Activated CD8-positive, alpha-beta memory T cell treated with anti-CD3 and anti-CD28 coated beads for 1 hour (primary cell): Measurements from ENCODE around the gene HGFAC.

ENCODE experiments used
- DNase-seq, 2 donors: peaks; one replicate each; pipeline ENCODE4 v3.0.0-alpha.2; 2020; ENCODE audit warnings: low read depth in 1 of 2; ENCODE audit errors: extremely low read depth in 1 of 2

The HGFAC gene

GRCh38 chr4:3484057-3484973 is 42.5 kb downstream of the HGFAC start:
- no peak for DNase-seq

DNA sequence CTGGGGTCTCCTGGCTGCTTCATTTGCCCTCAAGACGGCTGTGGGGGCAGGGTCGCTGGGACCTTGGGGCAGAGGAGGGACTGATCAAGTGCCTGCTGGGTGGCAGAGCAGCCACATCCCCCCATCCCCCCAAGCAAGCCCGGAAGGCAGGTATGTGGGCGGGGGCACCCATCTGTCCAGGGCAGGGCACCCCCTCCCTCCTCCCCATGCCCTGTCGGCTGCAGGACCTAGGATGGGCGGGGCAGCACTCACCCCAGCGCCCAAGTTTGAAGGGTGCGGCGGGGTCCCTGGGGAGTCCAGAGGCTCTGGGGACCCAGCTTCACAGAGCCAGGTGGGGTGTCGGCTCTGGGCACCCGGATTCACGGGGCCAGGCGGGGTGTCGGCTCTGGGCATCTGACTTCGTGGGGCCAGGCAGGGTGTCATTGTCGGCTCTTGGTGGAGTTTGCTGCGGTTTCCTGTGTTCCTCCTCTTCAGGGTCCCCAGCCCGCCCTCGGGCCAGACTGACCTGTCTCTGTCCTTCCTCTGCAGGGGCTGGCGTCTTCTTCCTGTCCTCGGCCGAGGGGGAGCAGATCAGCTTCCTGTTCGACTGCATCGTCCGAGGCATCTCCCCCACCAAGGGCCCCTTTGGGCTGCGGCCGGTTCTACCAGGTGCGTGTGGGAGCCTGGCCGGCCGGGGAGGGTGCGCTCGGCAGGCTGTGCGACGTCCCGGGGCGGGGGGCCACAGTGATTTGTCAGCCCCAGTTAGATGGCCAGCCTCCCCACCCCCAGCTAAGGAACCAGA is 43.4 kb downstream of the HGFAC start:
- no peak for DNase-seq

DNA sequence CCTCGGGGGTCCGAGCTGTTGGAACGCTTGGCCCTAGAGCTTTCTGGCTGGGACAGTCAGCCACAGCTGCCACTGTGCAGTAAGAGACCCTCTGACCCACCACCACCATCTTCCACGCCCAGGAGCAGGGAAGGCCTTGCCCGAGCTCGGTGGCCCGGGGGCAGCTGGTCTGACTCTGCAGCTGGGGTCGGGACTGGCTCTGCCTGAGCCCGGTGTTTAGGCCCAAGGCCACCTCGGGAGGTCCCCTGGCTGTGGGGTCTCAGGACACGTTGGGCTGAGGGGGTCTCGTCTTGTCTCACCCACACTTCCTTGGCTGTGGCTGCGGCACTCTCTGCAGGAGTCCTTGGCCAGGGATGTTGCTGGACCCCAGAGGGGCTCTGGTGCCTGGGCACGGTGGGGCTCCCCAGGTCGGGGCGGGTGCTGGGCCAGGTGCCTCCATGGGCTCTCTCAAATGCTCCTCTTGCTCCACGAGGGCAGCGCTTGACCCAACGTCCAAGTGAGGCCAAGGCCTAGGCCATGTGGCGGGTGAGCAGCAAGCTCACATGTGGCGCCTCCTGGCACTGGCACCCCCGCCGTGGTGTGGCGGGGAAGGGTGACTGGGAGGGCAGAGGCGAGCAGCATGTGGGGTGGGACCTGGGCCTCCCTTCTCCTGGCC is 44.2 kb downstream of the HGFAC start:
- DNase-seq: no peak

- DNase-seq: no peak
These were observed 45.1 kb downstream of the HGFAC start for GRCh38 chr4:3486541-3487540.

DNA sequence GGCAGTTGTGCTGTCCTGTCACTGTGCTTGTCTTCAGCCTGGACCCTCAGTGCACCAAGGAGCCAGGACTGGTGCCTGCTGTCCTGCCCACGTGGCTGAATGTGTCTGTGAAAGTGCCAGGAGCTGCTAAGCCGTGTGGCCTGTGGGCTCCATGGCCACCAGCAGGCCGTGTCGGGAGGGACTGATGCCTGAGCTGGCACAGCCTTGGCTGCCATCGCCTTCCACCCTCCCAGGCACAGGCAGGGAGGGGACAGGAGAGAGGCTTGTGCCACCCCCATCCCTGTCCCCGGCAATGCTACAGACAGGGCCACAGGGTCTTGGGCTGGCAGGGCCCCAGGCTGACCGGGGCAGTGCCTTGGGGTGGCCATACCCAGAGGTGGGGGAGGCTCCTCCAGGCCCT is 46.1 kb downstream of the HGFAC start:
- no peak for DNase-seq

- no peak for DNase-seq
These were observed 47.1 kb downstream of the HGFAC start for GRCh38 chr4:3488820-3489219.

DNA sequence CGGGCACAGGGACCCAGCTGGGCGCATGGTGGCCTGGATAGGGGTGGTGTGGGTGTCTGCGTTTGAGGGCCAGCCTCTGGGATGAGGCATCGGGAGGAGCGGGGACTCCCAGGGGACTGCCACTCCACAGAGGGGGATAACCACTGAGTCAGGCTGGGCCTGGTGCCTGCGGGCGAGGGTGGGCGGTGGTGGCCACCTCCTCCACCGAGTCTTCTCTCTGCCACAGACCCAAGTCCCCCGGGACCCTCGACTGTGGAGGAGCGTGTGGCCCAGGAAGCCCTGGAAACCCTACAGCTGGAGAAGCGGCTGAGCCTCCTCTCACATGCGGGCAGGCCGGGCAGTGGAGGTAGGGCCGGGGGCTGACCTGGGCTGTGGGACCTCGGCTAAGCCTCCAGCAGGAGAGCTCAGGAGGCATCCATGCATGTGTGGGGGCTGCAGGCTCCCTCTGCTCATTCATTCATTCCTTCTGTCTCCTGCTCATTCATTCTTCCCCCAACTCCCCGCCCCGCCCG is 47.7 kb downstream of the HGFAC start:
- DNase-seq: no peak

GRCh38 chr4:3491681-3492405 is 50.1 kb downstream of the HGFAC start:
- no peak for DNase-seq

DNA sequence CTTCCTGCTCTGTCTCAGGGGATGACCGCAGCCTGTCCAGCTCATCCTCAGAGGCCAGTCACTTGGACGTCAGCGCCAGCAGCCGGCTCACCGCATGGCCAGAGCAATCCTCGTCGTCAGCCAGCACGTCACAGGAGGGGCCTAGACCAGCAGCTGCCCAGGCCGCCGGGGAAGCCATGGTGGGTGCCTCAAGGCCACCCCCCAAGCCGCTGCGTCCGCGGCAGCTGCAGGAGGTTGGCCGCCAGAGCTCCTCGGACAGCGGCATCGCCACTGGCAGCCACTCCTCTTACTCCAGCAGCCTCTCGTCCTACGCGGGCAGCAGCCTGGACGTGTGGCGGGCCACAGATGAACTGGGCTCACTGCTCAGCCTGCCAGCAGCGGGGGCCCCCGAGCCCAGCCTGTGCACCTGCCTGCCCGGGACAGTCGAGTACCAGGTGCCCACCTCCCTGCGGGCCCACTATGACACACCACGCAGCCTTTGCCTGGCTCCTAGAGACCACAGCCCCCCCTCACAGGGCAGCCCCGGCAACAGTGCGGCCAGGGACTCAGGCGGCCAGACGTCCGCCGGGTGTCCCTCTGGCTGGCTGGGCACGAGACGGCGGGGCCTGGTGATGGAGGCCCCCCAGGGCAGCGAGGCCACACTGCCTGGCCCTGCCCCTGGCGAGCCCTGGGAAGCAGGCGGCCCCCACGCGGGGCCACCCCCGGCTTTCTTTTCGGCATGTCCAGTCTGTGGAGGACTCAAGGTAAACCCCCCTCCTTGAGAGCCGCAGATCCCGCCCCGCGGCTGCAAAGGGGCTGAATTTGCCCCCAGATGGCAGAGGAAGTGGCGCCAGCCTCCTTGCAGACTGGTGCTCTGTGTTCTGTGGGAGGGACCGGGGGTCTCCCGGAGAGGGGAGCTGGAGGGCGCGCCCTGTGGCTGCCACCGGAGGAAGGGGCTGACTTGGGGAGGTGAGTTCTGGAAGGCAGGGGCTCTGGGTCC is 51.3 kb downstream of the HGFAC start:
- no peak for DNase-seq

DNA sequence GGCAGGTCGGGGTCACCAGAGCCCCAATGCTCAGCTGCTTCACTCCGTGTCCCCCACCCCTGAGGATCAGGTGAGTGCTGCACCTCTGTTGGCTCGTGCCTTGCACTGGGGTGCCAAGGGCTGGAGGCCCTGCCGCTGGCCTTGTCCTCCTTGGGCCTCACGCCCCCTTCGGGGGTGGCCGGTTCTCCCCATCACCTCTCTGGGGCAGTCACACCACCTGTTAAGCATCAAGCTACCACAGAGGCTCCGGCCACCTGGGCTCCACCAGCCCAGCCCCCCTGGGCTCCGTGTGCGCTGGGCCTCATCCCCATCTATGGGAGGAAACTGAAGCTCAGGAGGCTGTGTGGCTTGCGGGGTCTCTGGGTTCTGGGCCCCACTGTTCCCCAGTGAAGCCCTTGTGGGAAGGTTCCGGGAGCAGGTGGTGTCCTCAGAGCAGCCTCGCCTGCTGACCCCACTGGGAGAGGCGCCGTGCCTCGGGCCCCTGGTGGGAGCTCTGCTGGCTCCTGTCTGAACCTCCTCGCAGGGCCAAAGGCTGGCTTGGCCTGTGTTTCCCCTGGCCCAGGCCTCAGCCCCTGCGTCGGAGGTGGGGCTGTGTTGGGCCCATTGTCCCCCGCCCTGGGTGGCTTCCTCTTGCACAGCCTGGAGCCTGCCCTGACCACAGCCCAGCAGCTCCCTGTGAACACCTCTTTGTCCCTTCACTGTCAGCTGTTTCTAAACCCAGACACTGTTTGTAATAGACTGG is 52.1 kb downstream of the HGFAC start:
- no peak for DNase-seq

DNA sequence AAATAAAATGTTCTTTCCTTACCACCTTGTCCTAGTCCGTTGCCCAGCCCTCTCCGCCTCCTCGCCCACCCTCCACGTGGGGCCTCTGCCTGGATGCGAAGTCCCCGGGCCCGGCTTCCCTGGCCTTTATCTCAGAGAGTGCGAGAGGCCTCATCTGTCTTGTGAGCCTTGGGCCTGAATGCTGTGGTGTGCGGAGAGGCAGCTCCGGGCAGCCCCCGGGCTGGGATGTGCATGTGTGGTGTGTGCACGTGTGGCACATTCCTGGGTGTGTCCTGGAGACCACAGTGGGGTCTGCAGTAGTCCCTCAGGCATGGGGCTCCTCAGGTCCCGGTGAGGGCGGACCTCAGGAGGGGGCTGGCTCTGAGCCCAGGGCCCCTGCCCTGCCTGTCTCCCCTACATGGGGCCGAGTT is 52.7 kb downstream of the HGFAC start:
- DNase-seq: no peak

DNA sequence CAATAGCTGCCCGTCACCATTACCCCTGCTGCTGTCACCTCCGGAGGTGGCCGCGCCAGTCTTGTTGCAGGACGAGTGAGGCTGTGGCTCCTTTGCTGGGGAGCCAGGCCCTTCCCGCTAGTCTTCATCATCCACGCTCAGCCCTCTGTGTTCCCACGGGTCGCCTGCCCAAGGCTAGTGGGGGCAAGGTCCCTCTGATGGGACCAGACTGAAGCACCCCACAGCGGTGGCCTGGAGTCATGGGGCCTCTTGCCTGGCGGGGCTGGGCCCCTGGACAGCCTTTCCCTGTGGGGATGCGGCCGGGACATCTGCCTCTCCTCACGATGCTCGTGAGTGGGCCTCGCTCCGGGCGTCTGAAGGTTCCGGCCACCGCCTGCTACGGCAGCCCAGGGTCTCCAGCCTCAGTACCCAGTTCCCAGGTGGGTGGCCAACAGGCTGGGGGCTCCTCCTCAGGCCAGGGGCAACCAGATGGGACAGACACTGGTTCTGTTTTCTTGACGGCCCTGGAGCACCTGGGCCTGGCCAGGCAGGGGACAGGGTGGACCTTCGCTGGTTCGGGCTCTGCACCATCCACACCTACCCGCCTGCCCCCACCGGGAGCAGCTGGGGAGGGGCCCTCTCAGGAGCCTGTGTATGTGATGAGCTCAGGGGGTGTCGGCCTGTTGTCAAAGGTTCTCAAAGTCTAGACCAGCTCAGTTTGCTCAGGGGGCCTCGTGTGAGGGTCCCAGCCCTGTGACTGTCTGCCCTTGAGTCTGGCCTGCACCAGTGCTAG is 53.6 kb downstream of the HGFAC start:
- DNase-seq: no peak

DNA sequence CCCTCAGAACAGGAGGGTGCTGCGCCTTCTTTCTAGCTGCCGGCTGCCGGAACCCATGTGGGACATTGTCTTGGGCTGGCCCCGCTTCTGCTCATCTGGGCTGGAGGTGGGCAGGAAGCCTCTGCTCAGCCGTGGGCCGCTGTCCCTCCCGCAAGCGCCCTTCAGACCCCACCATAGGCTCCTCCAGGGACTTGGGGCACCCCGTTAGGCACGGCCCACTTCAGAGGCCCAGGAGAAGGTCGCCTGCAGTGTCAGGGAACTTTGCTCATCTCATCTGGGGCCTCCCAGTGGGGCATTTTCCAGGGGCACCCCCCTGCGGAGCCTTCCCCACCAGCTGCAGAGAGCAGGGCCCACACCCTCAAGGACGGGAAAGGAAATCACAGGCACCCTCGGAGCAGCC is 54.3 kb downstream of the HGFAC start:
- DNase-seq: no peak

GRCh38 chr4:3497095-3497494 is 55.3 kb downstream of the HGFAC start:
- DNase-seq: no peak

- no peak for DNase-seq
These were observed 56.0 kb downstream of the HGFAC start for GRCh38 chr4:3497523-3498389.

DNA sequence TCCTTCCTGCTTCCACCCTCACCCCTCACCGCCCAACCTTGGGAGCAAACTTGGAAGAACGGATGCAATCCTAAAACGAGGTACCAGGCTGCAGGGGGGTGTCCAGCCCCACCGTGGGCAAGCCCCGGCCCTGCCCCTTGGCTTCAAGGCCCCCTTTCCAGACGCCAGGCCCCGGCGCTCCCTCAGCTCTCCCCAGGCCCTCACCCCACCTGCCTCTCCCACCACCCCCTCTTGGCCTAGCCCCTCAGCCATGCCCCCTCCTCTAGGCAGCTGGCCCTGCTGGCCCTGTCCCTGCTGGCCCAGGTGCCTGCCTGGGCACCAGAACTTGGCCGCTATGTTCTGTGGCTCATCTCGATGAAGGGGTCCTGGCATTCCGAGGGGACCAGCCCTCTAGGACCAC is 56.6 kb downstream of the HGFAC start:
- DNase-seq: no peak
